Panc1 (cell line): ENCODE data around the gene AQP12B. TPM values are rescaled to one million over a fixed set of nuclear protein-coding genes. Genes with fewer than 3 reads are reported as not detected.

Source experiments
- ATAC-seq: fragments of 200-7000 bp; cut with Tn5 transposase; 2 replicates; pipeline ENCODE4 v1.9.1; 2020; ENCODE audit warnings: mild to moderate bottlenecking, moderate library complexity
- BruUV-seq: library from RNA; stranded (reverse); fragments of 400-500 nt; replicated peaks from 2 replicates; lab custom pipeline; 2021; lab: Mats Ljungman, UMichigan
- CTCF ChIA-PET: fragments of 300-600 bp; sonication (Branson Sonifier 250); formaldehyde crosslinking; loops from one replicate; lab custom pipeline; 2022; ENCODE audit warnings: antibody characterized with exemption; lab: Charles Lee
- POLR2A ChIA-PET: fragments of 300-600 bp; sonication (Branson Sonifier 250); formaldehyde crosslinking; loops from one replicate; lab custom pipeline; 2022; ENCODE audit warnings: antibody characterized with exemption; lab: Charles Lee
- DNase-seq: peaks from one replicate; pipeline ENCODE4 v3.0.0-alpha.2; 2010; ENCODE audit warnings: low read depth, low spot score
- H3K27ac ChIP-seq: 2 replicates; pipeline ENCODE4 v1.5.1; 2011; ENCODE audit warnings: mild to moderate bottlenecking, low read length, inconsistent platforms
- H3K27me3 ChIP-seq: fragments of 200-500 bp; sonication (Bioruptor generic); 2 replicates; pipeline ENCODE4 v1.6.0; 2014; ENCODE audit warnings: low read length, inconsistent platforms; ENCODE audit not compliant: control insufficient read depth, insufficient read depth
- H3K36me3 ChIP-seq: fragments of 200-500 bp; sonication (Bioruptor generic); 2 replicates; pipeline ENCODE4 v1.5.1; 2014; ENCODE audit warnings: inconsistent platforms, mild to moderate bottlenecking, low read length, moderate library complexity; ENCODE audit not compliant: control insufficient read depth, insufficient read depth
- H3K4me1 ChIP-seq: 2 replicates; pipeline ENCODE4 v1.5.1; 2011; ENCODE audit warnings: inconsistent platforms, mild to moderate bottlenecking, low read length, moderate library complexity; ENCODE audit not compliant: control insufficient read depth, insufficient read depth
- H3K4me3 ChIP-seq, 2 experiments: 2 replicates each; pipeline ENCODE4 v1.5.1; 2011 to 2012; ENCODE audit warnings: low read depth in 2 of 2, low read length in 2 of 2, mild to moderate bottlenecking in 2 of 2, inconsistent platforms in 1 of 2, moderate library complexity in 1 of 2
- H3K9me3 ChIP-seq: fragments of 200-500 bp; sonication (Bioruptor generic); 2 replicates; pipeline ENCODE4 v1.5.1; 2014; ENCODE audit warnings: low read depth, mild to moderate bottlenecking, inconsistent platforms, low read length, moderate library complexity; ENCODE audit not compliant: control insufficient read depth, insufficient read depth
- POLR2AphosphoS5 ChIP-seq: IDR thresholded peaks from 2 replicates; pipeline ENCODE4 v1.6.1; 2012; ENCODE audit warnings: mild to moderate bottlenecking, low read depth, low read length, moderate library complexity
- SIN3A ChIP-seq: IDR thresholded peaks from 2 replicates; pipeline ENCODE4 v1.6.1; 2012; ENCODE audit warnings: low read depth, mild to moderate bottlenecking, low read length, moderate library complexity, borderline replicate concordance; ENCODE audit not compliant: insufficient read depth
- TCF7L2 ChIP-seq: IDR thresholded peaks from 2 replicates; pipeline ENCODE4 v1.6.1; 2011; ENCODE audit warnings: mild to moderate bottlenecking, low read depth, low read length, inconsistent platforms
- in situ Hi-C: cut with HindIII; loops from 2 replicates; pipeline ENCODE4 v1.10.0; 2016; ENCODE audit warnings: low sequenced_read_pairs, low pct_unique_long_range_greater_than_20kb
- intact Hi-C: fragments of 100-400 bp; cut with micrococcal nuclease; formaldehyde crosslinking; loops from one replicate; pipeline ENCODE4 v1.10.0; 2022; ENCODE audit not compliant: unreplicated experiment
- total RNA-seq: library from RNA; stranded (reverse); gene quantifications from one replicate; pipeline ENCODE4 v1.2.1, GENCODE V29; 2021; ENCODE audit not compliant: unreplicated experiment
- TF ChIP-seq, protein P1 (sequence below): fragments of 450-650 bp; IDR thresholded peaks from 2 replicates; pipeline ENCODE4 v1.5.1; 2017; ENCODE audit warnings: mild to moderate bottlenecking
- TF ChIP-seq, protein P2 (sequence below), 2 experiments: IDR thresholded peaks; 2 replicates each; pipeline ENCODE4 v1.6.1; 2011 to 2012; ENCODE audit warnings: low read depth in 2 of 2, control low read depth in 1 of 2, low read length in 1 of 2, mild to moderate bottlenecking in 1 of 2, moderate library complexity in 1 of 2; ENCODE audit not compliant: insufficient read depth in 1 of 2

The AQP12B gene
- total RNA-seq, 1 experiment from 2014 or later = not detected

DNA sequence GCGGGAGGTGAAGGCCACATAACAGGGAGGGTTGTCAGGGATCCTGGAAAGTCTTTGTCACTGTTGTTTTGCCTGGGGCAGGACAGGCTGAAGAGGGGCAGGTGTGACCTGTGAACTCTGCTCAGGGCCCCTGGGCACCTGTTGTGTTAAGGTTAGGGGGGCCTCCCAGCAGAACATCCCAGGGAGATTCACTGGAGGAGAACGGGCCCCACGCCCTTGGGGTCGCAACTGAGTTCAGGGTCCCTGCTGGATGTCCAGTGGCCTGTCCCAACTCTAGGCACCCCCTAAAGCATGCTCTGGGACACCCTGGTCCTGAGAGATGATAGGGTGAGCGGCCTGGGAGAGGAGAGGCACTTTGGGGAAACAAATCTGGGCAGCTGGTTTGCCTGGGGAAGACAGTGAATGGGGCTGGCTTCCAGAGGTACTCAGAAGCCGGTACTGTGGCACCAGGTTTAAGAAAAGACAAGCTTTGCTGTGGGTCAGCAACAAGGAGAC is 34.5 kb downstream of the AQP12B start:
- H3K9me3 ChIP-seq = no peaks in the 10 kb centered on the region
- intact Hi-C loops (no loop called here), in situ Hi-C loops (no loop called here)
- POLR2A ChIA-PET = no interaction called here
- H3K27me3 ChIP-seq = peaks cover 14% of the 10 kb centered on the region
- ATAC-seq (0 out of 2 replicates have a peak, but pooled peaks have one; percentile 18), DNase-seq (no peak)
- no peaks in the 10 kb centered on the region for H3K36me3 ChIP-seq
- TF ChIP-seq, protein P1, sequence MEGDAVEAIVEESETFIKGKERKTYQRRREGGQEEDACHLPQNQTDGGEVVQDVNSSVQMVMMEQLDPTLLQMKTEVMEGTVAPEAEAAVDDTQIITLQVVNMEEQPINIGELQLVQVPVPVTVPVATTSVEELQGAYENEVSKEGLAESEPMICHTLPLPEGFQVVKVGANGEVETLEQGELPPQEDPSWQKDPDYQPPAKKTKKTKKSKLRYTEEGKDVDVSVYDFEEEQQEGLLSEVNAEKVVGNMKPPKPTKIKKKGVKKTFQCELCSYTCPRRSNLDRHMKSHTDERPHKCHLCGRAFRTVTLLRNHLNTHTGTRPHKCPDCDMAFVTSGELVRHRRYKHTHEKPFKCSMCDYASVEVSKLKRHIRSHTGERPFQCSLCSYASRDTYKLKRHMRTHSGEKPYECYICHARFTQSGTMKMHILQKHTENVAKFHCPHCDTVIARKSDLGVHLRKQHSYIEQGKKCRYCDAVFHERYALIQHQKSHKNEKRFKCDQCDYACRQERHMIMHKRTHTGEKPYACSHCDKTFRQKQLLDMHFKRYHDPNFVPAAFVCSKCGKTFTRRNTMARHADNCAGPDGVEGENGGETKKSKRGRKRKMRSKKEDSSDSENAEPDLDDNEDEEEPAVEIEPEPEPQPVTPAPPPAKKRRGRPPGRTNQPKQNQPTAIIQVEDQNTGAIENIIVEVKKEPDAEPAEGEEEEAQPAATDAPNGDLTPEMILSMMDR = no peak
- no peak for TF ChIP-seq TCF7L2
- TF ChIP-seq SIN3A = no peak
- no peak for TF ChIP-seq POLR2AphosphoS5
- TF ChIP-seq, protein P2, sequence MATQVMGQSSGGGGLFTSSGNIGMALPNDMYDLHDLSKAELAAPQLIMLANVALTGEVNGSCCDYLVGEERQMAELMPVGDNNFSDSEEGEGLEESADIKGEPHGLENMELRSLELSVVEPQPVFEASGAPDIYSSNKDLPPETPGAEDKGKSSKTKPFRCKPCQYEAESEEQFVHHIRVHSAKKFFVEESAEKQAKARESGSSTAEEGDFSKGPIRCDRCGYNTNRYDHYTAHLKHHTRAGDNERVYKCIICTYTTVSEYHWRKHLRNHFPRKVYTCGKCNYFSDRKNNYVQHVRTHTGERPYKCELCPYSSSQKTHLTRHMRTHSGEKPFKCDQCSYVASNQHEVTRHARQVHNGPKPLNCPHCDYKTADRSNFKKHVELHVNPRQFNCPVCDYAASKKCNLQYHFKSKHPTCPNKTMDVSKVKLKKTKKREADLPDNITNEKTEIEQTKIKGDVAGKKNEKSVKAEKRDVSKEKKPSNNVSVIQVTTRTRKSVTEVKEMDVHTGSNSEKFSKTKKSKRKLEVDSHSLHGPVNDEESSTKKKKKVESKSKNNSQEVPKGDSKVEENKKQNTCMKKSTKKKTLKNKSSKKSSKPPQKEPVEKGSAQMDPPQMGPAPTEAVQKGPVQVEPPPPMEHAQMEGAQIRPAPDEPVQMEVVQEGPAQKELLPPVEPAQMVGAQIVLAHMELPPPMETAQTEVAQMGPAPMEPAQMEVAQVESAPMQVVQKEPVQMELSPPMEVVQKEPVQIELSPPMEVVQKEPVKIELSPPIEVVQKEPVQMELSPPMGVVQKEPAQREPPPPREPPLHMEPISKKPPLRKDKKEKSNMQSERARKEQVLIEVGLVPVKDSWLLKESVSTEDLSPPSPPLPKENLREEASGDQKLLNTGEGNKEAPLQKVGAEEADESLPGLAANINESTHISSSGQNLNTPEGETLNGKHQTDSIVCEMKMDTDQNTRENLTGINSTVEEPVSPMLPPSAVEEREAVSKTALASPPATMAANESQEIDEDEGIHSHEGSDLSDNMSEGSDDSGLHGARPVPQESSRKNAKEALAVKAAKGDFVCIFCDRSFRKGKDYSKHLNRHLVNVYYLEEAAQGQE (IDR thresholded peaks at IDR 0.05; ENCODE audit: insufficient read depth in 1 of 2, low read depth in 2 of 2, low read length in 1 of 2) = no peak
- H3K4me1 ChIP-seq = no peaks in the 10 kb centered on the region
- BruUV-seq = no TSS peak
- no peak overlapping the region for H3K27ac ChIP-seq
- CTCF ChIA-PET = no interaction called here
- H3K4me3 ChIP-seq = no peak overlapping the region

DNA sequence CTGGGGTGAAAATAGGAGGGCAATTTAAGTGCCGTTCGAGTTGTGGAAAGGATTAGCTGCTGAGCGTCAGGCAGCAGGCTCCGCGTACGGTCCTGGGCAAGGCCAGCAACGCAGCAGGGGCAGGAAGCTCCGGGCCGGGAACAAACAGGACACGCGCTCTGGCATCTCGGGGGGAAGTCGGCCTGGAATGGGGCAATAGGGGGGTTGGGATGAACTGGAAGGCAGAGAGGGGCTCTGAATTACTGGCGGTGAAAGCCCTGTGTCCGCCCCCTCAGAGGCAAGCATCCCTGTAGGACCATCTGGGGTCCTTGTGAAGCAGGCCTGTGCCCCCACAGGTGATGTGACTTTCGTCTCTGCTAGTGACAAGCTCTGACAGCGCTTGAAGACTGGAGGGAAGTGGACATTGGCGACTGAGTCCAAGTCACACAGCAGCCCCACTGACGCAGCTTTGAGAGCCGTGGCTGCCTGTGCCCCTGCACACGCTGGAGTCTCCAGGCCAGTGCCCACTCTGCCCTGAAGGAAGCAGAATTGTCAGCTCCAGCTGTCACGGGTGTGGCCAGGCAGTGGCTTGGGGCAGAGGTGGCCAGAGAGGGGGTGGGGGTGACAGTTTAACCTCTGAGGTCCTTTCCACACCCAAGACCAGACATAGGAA is 35.1 kb downstream of the AQP12B start:
- CTCF ChIA-PET = interaction anchor here (0.6 kb wide), 1 partner anchor 27 kb away, joined by 3 read pairs; no protein-coding TSS in a partner anchor
- DNase-seq = no peak
- BruUV-seq = no TSS peak

More for the DNA sequence above, 35.1 kb downstream of the AQP12B start:
- no peak overlapping the region for H3K4me3 ChIP-seq
- H3K27me3 ChIP-seq = peaks cover 14% of the 10 kb centered on the region
- ATAC-seq = no peak
- in situ Hi-C loops (no loop called here), intact Hi-C loops (no loop called here)
- no peaks in the 10 kb centered on the region for H3K4me1 ChIP-seq
- no peaks in the 10 kb centered on the region for H3K36me3 ChIP-seq
- TF ChIP-seq, protein P1 = no peak
- TF ChIP-seq TCF7L2 (no peak), POLR2AphosphoS5 (no peak)
- POLR2A ChIA-PET = no interaction called here
- no peaks in the 10 kb centered on the region for H3K9me3 ChIP-seq
- H3K27ac ChIP-seq = no peak overlapping the region
